GF-D8 (cell line): Measurements from ENCODE around the gene RGS9.
A peak's percentile ranks its signal among the peaks of the same experiment; 100 is the strongest.
"Not testable (repeated sequence)": the region's sequence is repeated elsewhere in the genome, so short reads cannot be mapped to it uniquely, and the experiment has no call there.

Source experiments
- DNase-seq: peaks from one replicate; lab custom pipeline; 2025; lab: John Stamatoyannopoulos, UW

RGS9 gene

GRCh38 chr17:65115839-65116238 lies 21.3 kb upstream of the RGS9 start:
- DNase-seq = no peak

- DNase-seq = not testable (repeated sequence)
These were observed 20.7 kb upstream of the RGS9 start for GRCh38 chr17:65116515-65116914.

GRCh38 chr17:65117384-65118035 lies 19.7 kb upstream of the RGS9 start:
- no peak for DNase-seq

- DNase-seq = no peak
These were observed 15.8 kb upstream of the RGS9 start for GRCh38 chr17:65121368-65121767.

- no peak for DNase-seq
These were observed 15.0 kb upstream of the RGS9 start for GRCh38 chr17:65121916-65122806.

GRCh38 chr17:65122836-65123756 lies 14.1 kb upstream of the RGS9 start:
- peak; percentile 67 for DNase-seq

GRCh38 chr17:65123757-65124675 lies 13.2 kb upstream of the RGS9 start:
- DNase-seq = no peak

- no peak for DNase-seq
These were observed 6.3 kb upstream of the RGS9 start for GRCh38 chr17:65130832-65131231.

GRCh38 chr17:65131240-65131639 lies 5.9 kb upstream of the RGS9 start:
- no peak for DNase-seq

- DNase-seq = no peak
These were observed 5.2 kb upstream of the RGS9 start for GRCh38 chr17:65131946-65132345.

- DNase-seq = no peak
These were observed 3.1 kb upstream of the RGS9 start for GRCh38 chr17:65134035-65134434.

GRCh38 chr17:65139101-65139764 lies 2.1 kb downstream of the RGS9 start:
- no peak for DNase-seq

GRCh38 chr17:65142247-65142646 lies 5.1 kb downstream of the RGS9 start:
- no peak for DNase-seq

- DNase-seq = no peak
These were observed 6.9 kb downstream of the RGS9 start for GRCh38 chr17:65143889-65144604.

GRCh38 chr17:65145743-65146142 lies 8.6 kb downstream of the RGS9 start:
- DNase-seq = no peak

GRCh38 chr17:65147955-65148354 lies 10.8 kb downstream of the RGS9 start:
- DNase-seq = no peak

GRCh38 chr17:65154770-65155589 lies 17.8 kb downstream of the RGS9 start:
- DNase-seq = peak; percentile 15

- no peak for DNase-seq
These were observed 18.5 kb downstream of the RGS9 start for GRCh38 chr17:65155622-65156021.

GRCh38 chr17:65156185-65156834 lies 19.1 kb downstream of the RGS9 start:
- no peak for DNase-seq
